SK-N-SH (cell line): ENCODE measurements around the gene TARDBP. TPM values are rescaled to one million over a fixed set of nuclear protein-coding genes. Genes with fewer than 3 reads are reported as not detected.

Experiments
- CTCF ChIA-PET: fragments of 300-600, 350-600 bp; formaldehyde crosslinking; extraction: SDS; loops from one replicate; lab custom pipeline; 2021; lab: Yijun Ruan, JAX
- POLR2A ChIA-PET: fragments of 350-600 bp; sonication (Branson Sonifier 250); formaldehyde crosslinking; extraction: SDS; loops from one replicate; lab custom pipeline; 2020; ENCODE audit warnings: antibody characterized with exemption, inconsistent platforms; lab: Yijun Ruan, JAX
- DNase-seq: peaks from one replicate; pipeline ENCODE4 v3.0.0; 2012
- H2AFZ ChIP-seq: fragments of 200-600 bp; sonication (generic); 2 replicates; pipeline ENCODE4 v1.8.1; 2016; ENCODE audit warnings: antibody characterized with exemption, mild to moderate bottlenecking, low read depth
- H3F3A ChIP-seq: fragments of 200-600 bp; sonication (generic); replicated peaks from 2 replicates; pipeline ENCODE3; 2016; ENCODE audit warnings: antibody characterized with exemption, mild to moderate bottlenecking; ENCODE audit not compliant: insufficient read depth
- H3K27ac ChIP-seq, 2 experiments: fragments of 200-500 bp in 1 of 2; fragments of 200-600 bp in 1 of 2; sonication (Bioruptor generic) in 1 of 2; sonication (generic), shearing (Covaris generic) in 1 of 2; 2 replicates each; pipeline versions ENCODE4 v1.5.1 to v1.6.1; 2014 to 2016; ENCODE audit warnings: low read depth in 2 of 2, inconsistent platforms in 1 of 2, low read length in 1 of 2, mild to moderate bottlenecking in 1 of 2, mixed read lengths in 1 of 2
- H3K27me3 ChIP-seq: fragments of 200-600 bp; sonication (generic), shearing (Covaris generic); 2 replicates; pipeline ENCODE4 v1.6.1; 2016; ENCODE audit warnings: mixed run types; ENCODE audit not compliant: insufficient read depth
- H3K36me3 ChIP-seq, 2 experiments: fragments of 200-500 bp in 1 of 2; fragments of 200-600 bp in 1 of 2; sonication (Bioruptor generic) in 1 of 2; sonication (generic) in 1 of 2; replicated peaks in 1 of 2; 2 replicates each; pipeline versions ENCODE3 to v1.5.1; 2014 to 2016; ENCODE audit warnings: low read length in 1 of 2, mild to moderate bottlenecking in 1 of 2; ENCODE audit not compliant: insufficient read depth in 2 of 2, control insufficient read depth in 1 of 2
- H3K4me1 ChIP-seq, 2 experiments: fragments of 200-500 bp in 1 of 2; fragments of 200-600 bp in 1 of 2; sonication (Bioruptor generic) in 1 of 2; sonication (generic), shearing (Covaris generic) in 1 of 2; 2 replicates each; pipeline versions ENCODE4 v1.5.1 to v1.6.1; 2014 to 2016; ENCODE audit warnings: low read depth in 1 of 2, low read length in 1 of 2, mixed run types in 1 of 2; ENCODE audit not compliant: insufficient read depth in 2 of 2, control insufficient read depth in 1 of 2
- H3K4me2 ChIP-seq: fragments of 200-600 bp; sonication (generic), shearing (Covaris generic); 2 replicates; pipeline ENCODE4 v1.6.1; 2017; ENCODE audit warnings: mixed run types
- H3K4me3 ChIP-seq, 2 experiments: fragments of 200-500 bp in 1 of 2; fragments of 200-600 bp in 1 of 2; sonication (Bioruptor generic) in 1 of 2; sonication (generic), shearing (Covaris generic) in 1 of 2; 2 replicates each; pipeline versions ENCODE4 v1.5.1 to v1.8.1; 2014 to 2016; ENCODE audit warnings: low read depth in 2 of 2, inconsistent platforms in 1 of 2, low read length in 1 of 2, mild to moderate bottlenecking in 1 of 2, mixed read lengths in 1 of 2, moderate library complexity in 1 of 2
- H3K79me2 ChIP-seq: fragments of 200-600 bp; sonication (generic); 2 replicates; pipeline ENCODE4 v1.8.1; 2017; ENCODE audit warnings: mild to moderate bottlenecking; ENCODE audit not compliant: insufficient read depth
- H3K9ac ChIP-seq: fragments of 200-600 bp; sonication (generic); 2 replicates; pipeline ENCODE4 v1.6.1; 2017; ENCODE audit warnings: mixed run types
- H3K9me2 ChIP-seq: fragments of 200-600 bp; sonication (generic); 2 replicates; pipeline ENCODE4 v1.6.1; 2017; ENCODE audit warnings: mixed run types
- H3K9me3 ChIP-seq: fragments of 200-600 bp; sonication (generic); 2 replicates; pipeline ENCODE4 v1.6.1; 2017; ENCODE audit warnings: mixed run types, mild to moderate bottlenecking, moderate library complexity
- H4K20me1 ChIP-seq: fragments of 200-600 bp; sonication (generic); 2 replicates; pipeline ENCODE4 v1.6.1; 2017; ENCODE audit warnings: mild to moderate bottlenecking, mixed run types; ENCODE audit not compliant: insufficient read depth
- CTCF ChIP-seq: fragments of 200-600 bp; sonication (generic); IDR thresholded peaks from 2 replicates; pipeline ENCODE4 v1.6.1; 2017; ENCODE audit warnings: antibody characterized with exemption, mild to moderate bottlenecking, moderate library complexity
- ELF1 ChIP-seq: IDR thresholded peaks from 2 replicates; pipeline ENCODE4 v1.4.0; 2012
- EP300 ChIP-seq, 2 experiments: IDR thresholded peaks; 2 replicates each; pipeline versions ENCODE4 v1.4.0 to v1.6.1; 2012; ENCODE audit warnings: borderline replicate concordance in 1 of 2, low read depth in 1 of 2, low read length in 1 of 2
- EZH2phosphoT487 ChIP-seq: fragments of 200-600 bp; sonication (generic); IDR thresholded peaks from 2 replicates; pipeline ENCODE4 v1.6.1; 2017; ENCODE audit warnings: low read depth, mixed run types, mild to moderate bottlenecking, antibody characterized with exemption, moderate library complexity, borderline replicate concordance
- FOXM1 ChIP-seq: IDR thresholded peaks from 2 replicates; pipeline ENCODE4 v1.4.0; 2012; ENCODE audit warnings: low read depth, mild to moderate bottlenecking
- GATA2 ChIP-seq: sonication (generic); formaldehyde crosslinking; IDR thresholded peaks from 2 replicates; pipeline ENCODE4 v1.5.0; 2020; ENCODE audit warnings: mild to moderate bottlenecking, missing genetic modification reagents
- MEF2A ChIP-seq: IDR thresholded peaks from 2 replicates; pipeline ENCODE4 v1.4.0; 2012; ENCODE audit warnings: low read depth, borderline replicate concordance
- MXI1 ChIP-seq: IDR thresholded peaks from 2 replicates; pipeline ENCODE4 v1.6.1; 2012; ENCODE audit warnings: mild to moderate bottlenecking, low read depth, low read length, improper control_type of control experiment
- NFIC ChIP-seq: IDR thresholded peaks from 2 replicates; pipeline ENCODE4 v1.4.0; 2012; ENCODE audit warnings: borderline replicate concordance
- NRF1 ChIP-seq: IDR thresholded peaks from 2 replicates; pipeline ENCODE4 v1.6.1; 2012; ENCODE audit warnings: low read depth, mild to moderate bottlenecking, low read length
- PBX3 ChIP-seq: IDR thresholded peaks from 2 replicates; pipeline ENCODE4; 2012
- POLR2AphosphoS5 ChIP-seq: IDR thresholded peaks from 2 replicates; pipeline ENCODE4 v1.6.1; 2012; ENCODE audit warnings: low read depth, low read length
- RAD21 ChIP-seq: IDR thresholded peaks from 2 replicates; pipeline ENCODE4 v1.6.1; 2012; ENCODE audit warnings: mild to moderate bottlenecking, low read length
- RCOR1 ChIP-seq: fragments of 150-350 bp; IDR thresholded peaks from 2 replicates; pipeline ENCODE4 v1.6.1; 2017; ENCODE audit warnings: antibody characterized with exemption, low read length
- RXRA ChIP-seq: IDR thresholded peaks from 2 replicates; pipeline ENCODE4 v1.4.0; 2012; ENCODE audit warnings: low read depth, mild to moderate bottlenecking, borderline replicate concordance
- SIN3A ChIP-seq: IDR thresholded peaks from 2 replicates; pipeline ENCODE4 v1.6.1; 2012; ENCODE audit warnings: low read depth, mild to moderate bottlenecking, low read length, moderate library complexity, borderline replicate concordance
- TAF1 ChIP-seq: IDR thresholded peaks from 2 replicates; pipeline ENCODE4 v1.6.1; 2012; ENCODE audit warnings: low read depth, mild to moderate bottlenecking, low read length, moderate library complexity, borderline replicate concordance
- TCF12 ChIP-seq: IDR thresholded peaks from 2 replicates; pipeline ENCODE4 v1.4.0; 2012
- WGBS: methylation state at CpG from one replicate; pipeline ENCODE4 v1.1.6; 2017; ENCODE audit warnings: low lambda C conversion rate; 5-methylcytosine and 5-hydroxymethylcytosine counted together
- polyA plus RNA-seq, 3 experiments: library from polyadenylated mRNA; depleted of rRNA; stranded (reverse); fragments of >200 nt; gene quantifications; 2 replicates each; pipeline ENCODE4 v1.2.3, GENCODE V29; 2012
- TF ChIP-seq, protein P1 (sequence below): IDR thresholded peaks from 2 replicates; pipeline ENCODE4 v1.4.0; 2012; ENCODE audit warnings: low read depth, borderline replicate concordance
- TF ChIP-seq, protein P2 (sequence below): IDR thresholded peaks from 2 replicates; pipeline ENCODE4 v1.4.0; 2012; ENCODE audit warnings: low read depth, borderline replicate concordance

Gene TARDBP
- polyA plus RNA-seq, 1 of the 3 experiments (the other 2 are of a cell fraction): 207 TPM

DNA sequence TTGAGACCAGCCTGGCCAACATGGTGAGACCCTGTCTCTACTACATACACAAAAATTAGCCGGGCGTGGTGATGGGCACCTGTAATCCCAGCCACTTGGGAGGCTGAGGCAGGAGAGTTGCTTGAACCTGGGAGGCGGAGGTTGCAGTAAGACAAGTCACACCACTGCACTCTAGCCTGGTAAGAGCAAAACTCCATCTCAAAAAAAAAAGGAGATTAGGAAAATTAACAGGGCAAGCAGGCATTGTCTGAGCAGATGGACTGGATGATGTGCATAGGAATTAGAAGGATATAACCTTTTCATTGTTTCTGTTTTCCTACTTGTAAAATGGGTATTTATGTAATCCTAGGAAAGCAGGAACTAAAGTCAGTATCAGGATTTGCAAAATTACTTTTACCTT is 15.6 kb downstream of the TARDBP start:
- TF ChIP-seq NFIC: no peak
- TF ChIP-seq PBX3: no peak
- TF ChIP-seq CTCF: no peak
- TF ChIP-seq EZH2phosphoT487: no peak
- no peak for TF ChIP-seq MEF2A
- no peak for TF ChIP-seq RCOR1
- TF ChIP-seq TCF12: no peak
- no peak for TF ChIP-seq FOXM1
- no peak for TF ChIP-seq MXI1
- TF ChIP-seq RAD21: no peak
- TF ChIP-seq ELF1: no peak
- TF ChIP-seq EP300 (IDR thresholded peaks at IDR 0.05; ENCODE audit: borderline replicate concordance in 1 of 2, low read depth in 1 of 2, low read length in 1 of 2): no peak
- no peak for TF ChIP-seq NRF1
- TF ChIP-seq, protein P1, sequence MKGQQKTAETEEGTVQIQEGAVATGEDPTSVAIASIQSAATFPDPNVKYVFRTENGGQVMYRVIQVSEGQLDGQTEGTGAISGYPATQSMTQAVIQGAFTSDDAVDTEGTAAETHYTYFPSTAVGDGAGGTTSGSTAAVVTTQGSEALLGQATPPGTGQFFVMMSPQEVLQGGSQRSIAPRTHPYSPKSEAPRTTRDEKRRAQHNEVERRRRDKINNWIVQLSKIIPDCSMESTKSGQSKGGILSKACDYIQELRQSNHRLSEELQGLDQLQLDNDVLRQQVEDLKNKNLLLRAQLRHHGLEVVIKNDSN: no peak
- TF ChIP-seq TAF1: no peak
- no peak for TF ChIP-seq SIN3A
- no peak for TF ChIP-seq RXRA
- TF ChIP-seq GATA2 (CRISPR knock-in tag): no peak
- TF ChIP-seq, protein P2, sequence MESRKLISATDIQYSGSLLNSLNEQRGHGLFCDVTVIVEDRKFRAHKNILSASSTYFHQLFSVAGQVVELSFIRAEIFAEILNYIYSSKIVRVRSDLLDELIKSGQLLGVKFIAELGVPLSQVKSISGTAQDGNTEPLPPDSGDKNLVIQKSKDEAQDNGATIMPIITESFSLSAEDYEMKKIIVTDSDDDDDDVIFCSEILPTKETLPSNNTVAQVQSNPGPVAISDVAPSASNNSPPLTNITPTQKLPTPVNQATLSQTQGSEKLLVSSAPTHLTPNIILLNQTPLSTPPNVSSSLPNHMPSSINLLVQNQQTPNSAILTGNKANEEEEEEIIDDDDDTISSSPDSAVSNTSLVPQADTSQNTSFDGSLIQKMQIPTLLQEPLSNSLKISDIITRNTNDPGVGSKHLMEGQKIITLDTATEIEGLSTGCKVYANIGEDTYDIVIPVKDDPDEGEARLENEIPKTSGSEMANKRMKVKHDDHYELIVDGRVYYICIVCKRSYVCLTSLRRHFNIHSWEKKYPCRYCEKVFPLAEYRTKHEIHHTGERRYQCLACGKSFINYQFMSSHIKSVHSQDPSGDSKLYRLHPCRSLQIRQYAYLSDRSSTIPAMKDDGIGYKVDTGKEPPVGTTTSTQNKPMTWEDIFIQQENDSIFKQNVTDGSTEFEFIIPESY: no peak
- no peak for TF ChIP-seq POLR2AphosphoS5
- TF ChIP-seq, all 33 proteins: peak for 0
- ChIA-PET CTCF (interaction anchor here (1.8 kb wide), 1 partner anchor 10 kb away, joined by 24 read pairs; no protein-coding TSS in a partner anchor), POLR2A (no interaction called here)
- Histone ChIP-seq H3K4me2 (no peak overlapping the region), H3F3A (peaks cover 22% of the 10 kb centered on the region), H3K4me3 (no peak overlapping the region), H3K9me3 (no peaks in the 10 kb centered on the region), H3K36me3 (peaks cover 45% of the 10 kb centered on the region in 2 experiments), H3K9ac (no peak overlapping the region), H3K9me2 (no peaks in the 10 kb centered on the region), H3K79me2 (no peaks in the 10 kb centered on the region), H2AFZ (no peak overlapping the region), H3K27ac (no peak overlapping the region), H3K4me1 (no peaks in the 10 kb centered on the region), H4K20me1 (peaks cover 12% of the 10 kb centered on the region; the same call in 1 of the 2 replicates), H3K27me3 (no peaks in the 10 kb centered on the region)
- no peak for DNase-seq
- 100% methylated on average over 3 of the region's 3 CpGs for WGBS
